ENCODE measurements around the gene HEATR9.

The HEATR9 gene

GRCh38 chr17:35825206-35825605, 43.5 kb downstream of the HEATR9 start:
- no peak for TF ChIP-seq CTCF (IDR thresholded peaks at IDR 0.05; ENCODE audit: low read depth, low read length, missing control alignments)
- DNase-seq (ENCODE audit: extremely low read depth, low read depth) = no peak
- no peak overlapping the region for H3K4me3 ChIP-seq (replicated peaks; ENCODE audit: low read depth, low read length)

- no peak for TF ChIP-seq CTCF (IDR thresholded peaks at IDR 0.05; ENCODE audit: low read depth, low read length, missing control alignments)
- DNase-seq (ENCODE audit: extremely low read depth, low read depth) = no peak
- no peak overlapping the region for H3K4me3 ChIP-seq (replicated peaks; ENCODE audit: low read depth, low read length)
Measured at GRCh38 chr17:35821308-35821707, 47.4 kb downstream of the HEATR9 start.

GRCh38 chr17:35819455-35819854, 49.2 kb downstream of the HEATR9 start:
- DNase-seq (ENCODE audit: extremely low read depth, low read depth) = no peak
- TF ChIP-seq CTCF (IDR thresholded peaks at IDR 0.05; ENCODE audit: low read depth, low read length, missing control alignments) = no peak
- no peak overlapping the region for H3K4me3 ChIP-seq (replicated peaks; ENCODE audit: low read depth, low read length)

GRCh38 chr17:35817196-35817595, 51.5 kb downstream of the HEATR9 start:
- H3K4me3 ChIP-seq (replicated peaks; ENCODE audit: low read depth, low read length) = no peak overlapping the region
- TF ChIP-seq CTCF (IDR thresholded peaks at IDR 0.05; ENCODE audit: low read depth, low read length, missing control alignments) = no peak
- no peak for DNase-seq (ENCODE audit: extremely low read depth, low read depth)

GRCh38 chr17:35816723-35817122, 52.0 kb downstream of the HEATR9 start:
- H3K4me3 ChIP-seq (replicated peaks; ENCODE audit: low read depth, low read length) = no peak overlapping the region
- DNase-seq (ENCODE audit: extremely low read depth, low read depth) = no peak
- no peak for TF ChIP-seq CTCF (IDR thresholded peaks at IDR 0.05; ENCODE audit: low read depth, low read length, missing control alignments)

- H3K4me3 ChIP-seq (replicated peaks; ENCODE audit: low read depth, low read length) = no peak overlapping the region
- no peak for TF ChIP-seq CTCF (IDR thresholded peaks at IDR 0.05; ENCODE audit: low read depth, low read length, missing control alignments)
- DNase-seq (ENCODE audit: extremely low read depth, low read depth) = no peak
Measured at GRCh38 chr17:35812456-35812855, 56.2 kb downstream of the HEATR9 start.

- no peak for DNase-seq (ENCODE audit: extremely low read depth, low read depth)
- no peak for TF ChIP-seq CTCF (IDR thresholded peaks at IDR 0.05; ENCODE audit: low read depth, low read length, missing control alignments)
- no peak overlapping the region for H3K4me3 ChIP-seq (replicated peaks; ENCODE audit: low read depth, low read length)
Measured at GRCh38 chr17:35811759-35812158, 56.9 kb downstream of the HEATR9 start.
